ENCODE data around the gene GSTK1. TPM values are rescaled to one million over a fixed set of nuclear protein-coding genes. Genes with fewer than 3 reads are reported as not detected.

GSTK1 gene
- total and polyA plus RNA-seq, 2 of the 8 experiments (the other 6 are each of a cell fraction or from before 2014, with no cell fraction given): 25.5 to 32.5 TPM

GRCh38 chr7:143269251-143269650 lies 6.0 kb downstream of the GSTK1 start (continued):
- no peak for TF ChIP-seq SIRT6 (IDR thresholded peaks at IDR 0.05; ENCODE audit: low read length)
- TF ChIP-seq BCL11A (IDR thresholded peaks at IDR 0.05; ENCODE audit: low read depth in 2 of 2, low read length in 2 of 2): no peak
- TF ChIP-seq POLR2A (IDR thresholded peaks at IDR 0.05; ENCODE audit: control extremely low read depth in 1 of 2, low read depth in 2 of 2, low read length in 2 of 2): no peak
